Measurements from ENCODE around the gene PCMTD2. TPM values are rescaled to one million over a fixed set of nuclear protein-coding genes. Genes with fewer than 3 reads are reported as not detected.
"Not testable (repeated sequence)": the region's sequence is repeated elsewhere in the genome, so short reads cannot be mapped to it uniquely, and the experiment has no call there.

The PCMTD2 gene
- total RNA-seq, 1 donor from 2014 or later, result 129 TPM

GRCh38 chr20:64224351-64225170, 31.0 kb upstream of the PCMTD2 start:
- DNase-seq, result no peak

GRCh38 chr20:64225171-64225595, 30.4 kb upstream of the PCMTD2 start:
- DNase-seq, result no peak

GRCh38 chr20:64225828-64226598, 29.5 kb upstream of the PCMTD2 start:
- DNase-seq, result no peak

DNA sequence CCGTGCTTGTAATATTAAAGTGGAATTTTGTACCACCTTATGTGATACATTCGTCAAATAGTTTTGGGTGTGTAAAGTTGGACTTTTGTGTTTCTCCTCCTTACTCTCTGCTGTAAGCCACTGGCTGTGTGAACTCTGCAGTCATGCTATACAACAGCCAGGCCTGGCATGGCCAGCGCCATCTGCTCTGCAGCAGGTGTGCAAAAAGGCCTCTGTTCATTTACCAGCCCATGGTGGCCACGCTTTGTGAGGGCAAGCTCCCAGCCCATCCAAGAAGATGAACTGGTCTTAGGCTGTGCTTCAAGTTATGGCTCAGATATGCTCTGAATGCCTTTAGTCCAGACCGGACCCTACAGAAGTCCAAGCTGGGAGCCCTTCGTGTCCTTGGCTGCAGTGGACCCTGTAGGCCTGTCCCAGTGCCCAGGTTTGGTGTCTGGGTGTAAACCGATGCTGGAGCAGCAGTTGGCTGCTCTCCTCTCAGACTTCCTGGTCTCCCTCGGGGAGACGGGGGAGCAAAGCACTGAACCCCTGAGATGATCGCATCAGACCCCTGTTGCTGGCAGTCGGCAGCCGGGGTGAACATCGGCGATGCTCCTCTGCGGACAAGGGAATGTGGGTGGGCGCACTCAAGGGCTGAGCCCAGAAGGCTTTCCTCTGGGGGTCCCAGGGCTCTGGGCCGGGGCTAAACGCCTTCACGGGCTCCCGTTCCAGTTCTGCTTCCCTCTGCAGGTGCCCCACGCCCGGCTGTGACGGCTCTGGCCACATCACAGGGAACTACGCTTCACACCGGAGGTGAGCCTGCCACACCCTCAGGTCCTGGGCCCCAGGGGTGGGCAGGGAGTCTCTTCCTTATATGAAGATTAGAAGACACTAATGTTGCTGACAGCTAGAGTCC, 28.6 kb upstream of the PCMTD2 start:
- no peak for DNase-seq

DNA sequence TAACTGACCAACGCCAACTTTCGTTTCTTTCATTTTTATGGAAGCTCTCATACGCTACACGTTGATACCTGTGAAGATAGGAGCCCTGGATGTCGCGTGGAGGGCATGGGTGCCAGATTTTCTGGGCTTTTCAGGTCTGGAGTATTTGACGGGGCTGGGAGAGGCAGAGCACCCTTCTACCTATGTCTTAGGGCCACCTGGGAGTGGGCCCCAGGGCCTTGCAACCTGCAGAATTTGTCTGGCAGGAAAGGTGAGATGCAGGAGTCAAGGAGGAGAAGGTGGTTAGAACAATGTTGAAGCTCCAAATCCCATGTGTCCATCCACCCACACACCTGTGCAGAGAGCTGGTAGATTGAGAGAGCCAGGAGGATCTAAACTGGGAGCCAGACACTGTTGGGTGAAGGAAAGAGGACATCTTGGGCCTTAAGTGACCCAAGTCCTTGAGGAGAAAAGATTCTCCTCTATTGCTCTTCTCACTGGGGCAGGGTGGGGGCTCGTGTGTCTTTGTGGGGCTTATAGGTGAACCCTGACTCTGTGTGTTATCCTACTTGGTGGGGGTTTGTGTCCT, 27.4 kb upstream of the PCMTD2 start:
- no peak for DNase-seq

- DNase-seq, result no peak
Observed at GRCh38 chr20:64228751-64229506, 26.6 kb upstream of the PCMTD2 start.

DNA sequence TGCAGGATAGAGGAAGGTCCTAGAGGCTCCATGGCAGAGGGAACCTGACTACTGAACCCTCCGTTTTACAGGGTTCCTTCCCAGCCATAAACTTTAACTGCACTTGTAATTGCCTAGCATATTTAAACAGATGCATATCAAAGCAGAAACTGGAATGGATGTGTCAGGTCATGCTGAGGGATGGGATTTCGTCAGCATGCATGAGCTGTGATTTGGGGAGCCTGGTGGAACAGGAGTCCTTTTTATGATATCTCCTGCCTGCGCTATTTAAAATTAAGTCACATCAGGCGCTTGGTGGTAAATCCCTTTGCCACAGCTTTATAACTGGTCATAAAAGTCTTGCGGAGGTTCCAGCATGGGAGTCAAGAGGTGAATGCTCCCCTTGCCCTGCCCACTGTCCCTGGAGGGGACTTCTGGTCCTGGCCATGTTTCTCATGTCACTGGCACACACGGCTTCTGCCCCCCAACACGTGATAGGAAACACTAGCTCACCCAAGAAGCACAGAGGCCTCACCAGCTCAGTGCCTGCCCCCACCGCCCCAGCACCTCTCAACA, 26.0 kb upstream of the PCMTD2 start:
- DNase-seq, result no peak

DNA sequence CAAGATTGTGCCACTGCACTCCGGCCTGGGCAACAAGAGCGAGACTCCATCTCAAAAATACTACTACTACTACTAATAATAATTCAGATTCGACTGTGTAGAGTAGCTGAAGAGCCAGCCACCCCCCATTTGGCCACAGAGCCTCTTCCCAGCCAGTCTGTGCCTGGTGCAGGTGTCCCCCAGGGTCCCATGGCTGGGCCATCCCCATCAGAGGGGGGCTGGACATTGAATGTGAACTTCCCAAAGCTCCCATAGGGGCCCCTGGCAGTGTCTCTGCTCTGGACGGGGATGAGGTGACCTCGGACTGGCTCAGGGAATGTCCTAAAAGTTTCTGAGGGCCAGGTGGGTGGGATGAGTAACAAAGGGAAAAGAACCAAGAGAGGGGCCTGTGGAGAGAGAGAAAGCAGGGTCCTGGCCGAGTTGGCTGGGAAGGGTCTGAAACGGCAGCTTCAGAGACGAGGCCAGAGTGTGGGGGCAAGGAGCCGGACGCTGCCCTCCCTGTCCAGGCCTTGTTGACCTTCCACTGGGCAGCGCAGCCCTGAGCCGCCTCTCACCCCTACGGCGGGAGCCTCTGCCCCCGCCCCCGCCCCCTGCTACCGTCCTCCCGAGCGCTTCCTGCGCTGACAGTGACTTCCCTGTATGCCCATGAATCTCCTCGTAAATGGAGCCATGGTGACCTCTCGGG, 24.9 kb upstream of the PCMTD2 start:
- DNase-seq, result no peak

DNA sequence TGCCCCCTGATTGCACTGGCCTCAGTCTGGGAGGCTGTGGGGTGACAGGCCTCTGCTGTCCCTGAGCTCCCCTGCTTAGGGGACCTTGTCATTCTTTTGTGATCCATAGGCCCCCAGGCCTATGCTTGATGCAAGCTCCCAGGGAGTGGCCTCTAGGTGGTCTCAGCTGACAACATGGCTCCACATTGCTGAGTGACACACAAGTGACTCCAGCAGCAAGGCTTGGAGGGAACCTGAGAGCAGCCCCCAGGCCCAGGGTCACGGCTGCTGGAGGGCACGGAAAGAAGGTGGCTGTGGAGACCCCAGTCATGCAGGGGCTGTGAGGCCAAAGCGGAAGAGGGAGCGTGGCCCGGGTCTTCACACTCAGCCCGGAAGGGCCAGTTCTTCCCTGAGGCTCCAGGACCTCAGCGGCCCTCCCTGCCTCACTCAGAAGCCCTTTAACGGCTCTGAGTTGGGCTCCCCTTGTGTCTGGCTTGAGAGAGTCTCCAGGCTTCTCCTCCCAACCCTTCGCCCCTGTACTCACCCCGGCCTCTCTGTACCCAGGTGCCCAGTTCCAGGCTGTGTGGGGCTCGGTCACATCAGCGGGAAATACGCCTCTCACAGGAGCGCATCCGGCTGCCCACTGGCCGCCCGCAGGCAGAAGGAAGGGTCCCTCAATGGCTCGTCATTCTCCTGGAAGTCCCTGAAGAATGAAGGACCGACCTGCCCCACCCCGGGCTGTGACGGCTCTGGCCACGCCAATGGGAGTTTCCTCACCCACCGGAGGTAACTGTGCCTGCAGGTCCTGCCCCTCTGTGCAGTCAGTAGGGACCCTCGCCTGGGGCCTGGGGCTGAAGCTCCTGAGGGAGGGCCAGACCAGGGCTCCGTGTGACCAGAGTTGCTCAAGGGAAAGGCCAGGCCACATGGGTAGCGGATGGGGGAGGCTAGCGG, 23.7 kb upstream of the PCMTD2 start:
- no peak for DNase-seq

GRCh38 chr20:64232794-64233193, 22.8 kb upstream of the PCMTD2 start:
- no peak for DNase-seq

DNA sequence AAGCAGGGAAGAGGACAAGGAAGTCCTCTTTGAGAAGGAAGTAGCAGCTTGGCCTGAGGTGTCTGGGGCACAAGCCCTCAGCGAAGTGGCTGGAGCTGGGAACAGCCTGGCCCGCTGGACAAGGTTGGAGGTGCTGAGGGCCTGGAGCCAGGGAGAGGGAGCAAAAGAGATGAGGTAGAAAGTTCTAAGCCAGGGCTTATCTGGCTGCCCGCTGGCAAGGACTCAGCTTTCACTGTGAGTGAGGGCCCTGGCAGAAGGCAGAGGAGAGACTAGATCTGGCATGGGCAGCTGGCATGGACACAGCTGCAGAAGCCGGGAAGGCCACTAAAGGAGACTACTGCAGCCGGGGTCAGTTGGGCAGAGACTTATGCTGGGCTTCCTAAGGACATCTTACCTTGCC, 21.8 kb upstream of the PCMTD2 start:
- no peak for DNase-seq

DNA sequence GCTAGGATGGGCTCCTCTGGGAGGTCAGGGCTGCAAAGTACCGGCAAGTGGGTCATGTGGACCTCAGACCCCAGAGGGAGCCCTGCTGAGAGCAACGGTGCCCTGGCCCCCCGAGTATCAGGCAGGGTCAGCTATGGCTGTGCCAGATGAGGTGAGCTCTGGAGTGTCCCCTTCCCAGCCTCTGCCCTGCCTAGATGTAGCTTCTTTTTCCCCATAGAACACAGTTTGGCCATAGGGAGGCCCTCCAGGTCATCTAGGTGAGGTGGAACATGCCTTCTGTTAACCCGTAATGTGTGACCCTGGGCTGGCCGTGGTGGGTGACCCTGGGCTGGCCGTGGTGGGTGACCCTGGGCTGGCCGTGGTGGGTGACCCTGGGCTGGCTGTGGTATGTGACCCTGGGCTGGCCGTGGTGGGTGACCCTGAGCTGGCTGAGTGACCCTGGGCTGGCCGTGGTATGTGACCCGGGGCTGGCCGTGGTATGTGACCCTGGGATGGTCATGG, 21.2 kb upstream of the PCMTD2 start:
- DNase-seq, result no peak

GRCh38 chr20:64234921-64235565, 20.5 kb upstream of the PCMTD2 start:
- DNase-seq, result not testable (repeated sequence)

GRCh38 chr20:64236137-64237088, 19.1 kb upstream of the PCMTD2 start:
- no peak for DNase-seq

GRCh38 chr20:64237316-64237715, 18.2 kb upstream of the PCMTD2 start:
- no peak for DNase-seq

- no peak for DNase-seq
Observed at GRCh38 chr20:64238115-64238825, 17.3 kb upstream of the PCMTD2 start.
